ENCODE results near the gene MAB21L1.

The MAB21L1 gene

DNA sequence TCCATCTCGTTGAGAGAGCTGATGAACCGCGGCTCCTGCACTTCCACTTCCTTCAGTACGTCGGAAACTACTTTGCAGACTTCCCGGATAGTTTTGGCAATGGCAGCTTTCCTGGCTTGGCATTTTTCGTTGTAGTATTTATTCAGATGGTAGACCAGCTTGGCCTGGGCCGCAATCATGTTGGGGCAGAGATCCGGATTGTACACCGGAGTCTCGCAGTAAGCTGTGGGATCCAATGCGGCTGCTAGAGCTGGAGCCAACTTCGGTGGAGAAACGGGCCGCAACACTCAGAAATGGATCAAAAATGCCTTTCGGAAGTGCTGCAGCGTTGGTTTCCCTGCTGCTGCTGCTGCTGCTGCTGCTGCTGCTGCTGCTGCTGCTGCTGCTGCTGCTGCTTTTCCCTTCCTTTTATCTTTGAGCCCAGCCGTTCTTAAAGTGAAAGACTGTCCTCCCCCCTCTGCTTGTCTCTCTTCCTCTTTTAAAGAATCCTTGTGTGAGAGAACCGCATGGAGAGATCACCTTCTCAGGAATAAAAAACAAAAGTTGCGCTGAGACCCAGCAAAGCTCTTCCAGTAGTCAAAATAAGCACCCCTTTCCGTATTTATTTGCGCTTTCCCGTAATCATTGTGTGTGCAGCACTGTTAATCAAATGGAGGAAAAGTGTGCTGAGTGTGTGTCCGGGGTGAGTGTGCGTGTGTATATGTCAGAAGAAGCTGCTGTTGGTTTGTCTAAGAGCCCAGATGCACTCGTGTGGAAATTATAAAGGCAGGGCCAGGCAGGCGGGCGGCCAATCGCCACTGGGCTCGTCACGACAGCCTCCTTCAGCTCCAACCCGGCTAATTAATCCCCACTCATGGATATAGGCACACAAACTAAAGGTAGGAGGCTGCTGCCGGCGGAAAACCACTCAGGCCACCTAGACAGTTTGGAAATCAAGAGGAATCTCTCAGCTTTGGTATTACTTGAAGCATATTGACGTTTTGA is at the start of gene MAB21L1:
MAB21L1 (minus strand) TSS at position 730 of the 984 bp plus-strand sequence; CDS start at position 179, 551 bp downstream.
- DNase-seq (ENCODE audit: low read depth in 3 of 3, low spot score in 1 of 3), result no peak

DNA sequence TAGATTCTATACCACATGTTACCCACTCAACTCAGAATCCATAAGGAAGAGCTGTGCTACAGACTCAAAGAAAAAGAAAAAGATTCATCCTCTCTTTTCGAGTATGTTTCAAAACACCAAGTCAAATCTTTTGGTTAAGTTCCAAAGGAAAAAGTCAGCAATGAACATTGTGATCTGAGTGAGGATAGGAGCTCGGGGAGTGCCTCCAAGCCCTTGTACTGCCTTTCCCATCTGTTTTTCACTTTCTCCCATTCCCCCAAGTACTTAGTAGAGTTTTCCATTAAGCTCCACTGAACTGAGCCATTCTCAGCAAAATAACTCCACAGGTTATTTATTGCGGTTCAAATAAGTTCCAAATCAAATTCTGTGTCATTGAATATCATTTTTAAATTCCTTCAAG is 47.7 kb upstream of the MAB21L1 start:
- DNase-seq (ENCODE audit: low read depth in 3 of 3, low spot score in 1 of 3), result no peak

DNA sequence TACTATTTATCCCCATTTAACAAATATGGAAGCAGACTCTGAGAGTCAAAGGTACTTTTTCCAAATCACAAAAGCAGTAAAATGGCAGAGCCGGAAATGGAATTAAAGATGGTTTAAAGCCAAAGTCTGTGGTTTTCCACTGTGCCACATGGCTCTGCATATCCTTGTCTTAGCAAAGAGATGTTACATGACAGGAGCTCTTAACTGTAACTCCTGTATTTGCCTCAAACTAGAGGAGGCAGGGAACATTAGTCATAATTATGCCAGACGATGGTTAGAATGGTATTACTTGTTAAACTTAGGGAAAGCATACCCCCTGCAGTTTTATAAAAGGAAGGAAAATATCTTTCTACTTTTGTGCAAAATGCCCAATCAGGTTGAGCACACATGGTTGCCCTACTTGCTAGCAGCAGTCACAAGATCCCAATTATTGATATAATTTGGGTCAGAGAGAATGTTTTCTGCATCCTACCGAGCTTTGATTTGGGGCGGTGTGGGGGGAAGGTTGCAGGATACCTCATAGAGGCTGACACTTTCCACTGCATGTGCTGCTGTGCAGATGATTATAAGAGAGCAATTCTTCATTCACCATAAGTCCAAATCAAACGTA is 42.0 kb upstream of the MAB21L1 start:
- DNase-seq (ENCODE audit: low read depth in 3 of 3, low spot score in 1 of 3), result no peak

DNA sequence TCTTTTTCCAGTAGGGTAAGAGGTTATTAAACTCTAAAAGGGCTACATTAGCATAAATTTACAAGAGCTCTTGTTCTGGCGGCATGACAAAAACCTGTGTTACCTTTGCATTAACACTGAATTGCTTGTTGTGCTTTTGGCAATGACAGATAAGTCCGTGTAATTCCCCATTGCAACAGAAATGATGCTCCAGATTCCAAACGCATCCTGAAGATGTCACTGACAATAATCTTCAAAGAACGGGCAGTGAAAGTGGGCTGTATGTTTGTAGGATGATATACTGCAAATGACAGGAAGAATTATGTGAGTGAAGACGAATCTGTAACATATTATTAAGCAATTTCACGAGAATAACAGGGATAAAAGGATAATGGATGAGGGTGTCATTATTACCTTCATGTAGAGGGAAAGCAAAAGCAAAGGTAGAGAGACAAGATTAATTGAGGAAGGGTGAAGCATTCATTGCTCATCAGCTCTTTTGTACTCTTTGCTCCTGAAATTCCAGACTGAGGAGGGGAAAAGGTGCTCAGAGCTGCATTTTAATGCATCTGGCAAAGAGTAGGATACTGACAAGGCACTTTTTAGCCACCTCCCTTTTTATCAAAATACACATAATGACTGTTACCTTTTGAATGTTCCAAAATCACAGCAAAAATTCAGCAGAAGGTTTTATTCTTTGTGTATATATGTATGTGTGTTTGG is 38.5 kb upstream of the MAB21L1 start:
- DNase-seq (ENCODE audit: low read depth in 3 of 3, low spot score in 1 of 3), result no peak

DNA sequence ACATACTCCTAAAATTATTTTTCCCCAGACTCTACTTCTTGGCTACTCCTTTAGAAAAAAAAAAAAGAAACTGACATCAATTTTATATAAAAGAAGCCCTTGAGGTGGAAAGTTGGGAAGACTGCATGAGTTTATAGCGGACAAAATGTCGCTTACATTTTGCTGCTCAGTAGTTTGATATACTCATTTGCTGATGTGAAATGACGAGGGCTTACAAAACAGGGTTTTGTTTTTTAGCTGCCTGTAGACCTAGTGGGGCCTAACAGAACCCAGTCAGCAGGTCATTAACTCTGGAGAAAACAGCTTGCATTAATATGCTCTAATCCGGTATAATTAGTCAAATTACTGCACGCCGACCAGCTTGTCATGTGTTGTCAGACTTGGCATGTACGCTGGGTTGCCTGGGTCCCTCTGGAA is 37.6 kb upstream of the MAB21L1 start:
- DNase-seq (ENCODE audit: low read depth in 3 of 3, low spot score in 1 of 3), result no peak

DNA sequence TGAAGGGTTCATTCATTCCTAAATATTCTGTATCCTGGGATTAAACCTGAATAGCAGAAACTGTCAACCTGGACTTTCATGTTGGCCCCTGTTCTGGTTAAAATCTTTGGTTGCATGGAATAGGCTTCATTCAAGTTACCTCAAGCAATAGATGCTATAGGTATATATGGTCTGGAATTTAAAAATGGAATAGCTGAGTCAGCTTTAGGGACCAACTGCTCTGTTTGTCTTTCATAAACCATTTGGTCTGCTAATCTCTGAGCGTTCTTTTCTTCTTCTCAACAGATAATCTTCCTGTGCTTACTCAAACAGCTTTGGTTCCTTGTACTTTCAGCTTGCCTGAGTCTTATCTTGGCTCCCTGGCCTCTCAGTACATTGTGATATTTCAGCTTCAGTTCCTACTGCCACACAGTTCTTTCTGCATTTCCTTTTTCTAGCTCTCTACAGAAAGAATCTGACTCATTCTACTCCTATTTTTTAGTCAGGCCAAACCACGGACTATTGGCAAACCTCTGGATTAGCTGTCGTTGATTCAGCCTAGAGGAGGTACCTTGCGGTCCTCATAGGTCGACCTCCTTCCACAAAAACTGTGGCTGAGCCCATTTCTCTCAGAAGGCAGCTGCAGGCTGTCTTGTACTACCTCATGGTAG is 35.9 kb upstream of the MAB21L1 start:
- no peak for DNase-seq (ENCODE audit: low read depth in 3 of 3, low spot score in 1 of 3)

DNA sequence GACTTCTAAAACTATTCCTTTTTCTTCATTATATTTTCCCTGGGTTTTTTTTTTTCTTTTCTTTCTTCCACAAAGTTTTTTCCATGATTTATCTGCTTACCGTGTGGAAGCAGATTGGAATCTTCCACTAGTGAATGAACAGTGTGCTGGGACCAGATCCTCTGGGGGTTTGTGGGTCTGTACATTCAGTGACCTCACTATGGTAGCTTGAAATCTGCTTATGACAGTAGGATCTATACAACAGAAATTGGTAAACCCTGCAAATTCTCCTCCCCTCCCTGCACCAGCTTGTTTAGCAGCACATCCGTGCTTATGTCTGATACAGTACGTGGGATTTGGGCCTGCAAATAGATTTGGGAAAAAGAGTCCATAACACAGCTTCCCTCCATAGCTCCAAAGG is 26.0 kb upstream of the MAB21L1 start:
- DNase-seq (ENCODE audit: low read depth in 3 of 3, low spot score in 1 of 3), result no peak

DNA sequence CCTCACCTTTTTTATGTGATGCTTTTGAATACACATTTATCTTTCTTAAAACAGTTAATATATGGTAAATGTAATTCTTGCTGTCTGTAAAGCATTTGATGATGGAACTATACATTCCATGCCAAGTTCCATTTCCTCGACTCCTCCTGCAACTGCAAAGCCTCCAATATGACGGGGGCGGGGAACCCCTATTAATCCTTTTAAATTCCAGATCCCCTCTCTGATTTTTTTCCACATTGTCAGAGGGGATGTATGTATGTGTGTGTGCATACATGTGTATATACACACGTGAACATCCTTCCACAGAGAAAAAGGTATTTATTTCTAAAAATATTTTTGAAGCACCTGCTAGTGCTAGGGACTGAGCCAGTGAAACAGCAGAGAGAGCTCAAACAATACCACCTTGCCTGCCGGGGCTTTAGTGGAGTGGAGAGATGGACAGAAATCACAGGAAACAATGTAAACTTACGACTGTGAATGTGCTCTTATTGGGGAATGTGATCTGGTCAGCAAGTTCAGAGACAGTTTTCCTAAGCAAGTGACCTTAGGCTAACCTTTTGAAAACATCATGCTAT is 25.3 kb upstream of the MAB21L1 start:
- no peak for DNase-seq (ENCODE audit: low read depth in 3 of 3, low spot score in 1 of 3)

DNA sequence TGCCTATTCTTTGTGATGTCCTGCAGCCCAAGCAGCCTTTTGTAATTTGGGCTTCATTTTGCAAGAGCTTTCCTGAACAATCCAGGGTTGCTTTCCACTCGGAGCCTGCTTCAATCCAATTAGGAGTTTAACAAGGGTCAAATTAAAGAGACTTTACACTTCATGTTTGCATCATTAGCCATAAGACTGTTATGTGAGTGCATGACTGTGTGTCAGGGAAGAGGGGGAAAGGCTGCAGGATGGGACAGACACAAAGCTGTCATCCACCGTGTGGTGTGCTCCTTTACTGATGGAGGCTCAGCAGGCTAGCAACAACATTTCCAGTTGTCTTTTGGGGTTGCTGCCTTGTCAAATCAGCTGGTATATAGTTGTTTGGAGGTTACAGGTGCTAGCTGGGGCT is 23.7 kb upstream of the MAB21L1 start:
- no peak for DNase-seq (ENCODE audit: low read depth in 3 of 3, low spot score in 1 of 3)

DNA sequence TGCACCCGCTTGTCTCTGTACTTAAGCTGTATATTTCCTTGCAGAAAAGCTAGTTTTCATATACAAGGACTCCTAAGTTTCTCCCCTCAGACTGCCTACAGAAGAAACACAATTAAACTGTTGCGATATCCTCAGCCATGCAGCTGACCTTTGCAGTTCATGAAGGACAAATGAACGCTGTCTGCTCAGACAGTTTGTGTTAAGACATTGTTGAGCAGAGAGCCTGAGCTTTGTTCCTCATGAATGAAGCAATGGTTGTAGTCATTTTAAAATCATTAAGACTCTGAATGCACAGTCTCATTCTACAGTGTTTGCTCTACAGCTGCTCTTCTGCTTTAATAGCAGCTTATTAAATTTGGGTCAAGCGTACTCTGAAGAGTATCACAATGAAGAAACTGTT is 23.2 kb upstream of the MAB21L1 start:
- no peak for DNase-seq (ENCODE audit: low read depth in 3 of 3, low spot score in 1 of 3)

DNA sequence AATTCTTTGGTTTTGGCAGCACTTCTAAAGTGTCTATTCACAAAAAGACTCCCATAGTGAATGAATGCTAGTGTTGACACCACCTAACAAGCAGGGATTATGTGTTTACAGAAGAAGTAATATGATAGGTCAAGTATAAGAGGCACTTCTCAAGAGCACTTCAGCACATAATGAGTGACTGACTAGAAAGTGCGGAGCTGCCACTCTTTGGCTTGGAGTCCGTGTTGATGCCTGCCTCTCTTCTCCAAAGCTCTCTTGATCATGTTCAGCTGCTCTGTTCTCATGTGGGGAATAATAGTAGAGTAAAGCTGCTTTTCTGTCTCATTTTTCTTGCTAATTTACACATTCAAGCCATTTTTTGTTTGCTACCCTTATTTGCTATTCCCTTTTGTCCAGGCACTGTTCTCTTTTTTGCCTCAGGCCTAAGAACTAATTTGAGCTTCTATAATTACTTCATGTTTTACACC is 22.7 kb upstream of the MAB21L1 start:
- DNase-seq (ENCODE audit: low read depth in 3 of 3, low spot score in 1 of 3), result no peak

DNA sequence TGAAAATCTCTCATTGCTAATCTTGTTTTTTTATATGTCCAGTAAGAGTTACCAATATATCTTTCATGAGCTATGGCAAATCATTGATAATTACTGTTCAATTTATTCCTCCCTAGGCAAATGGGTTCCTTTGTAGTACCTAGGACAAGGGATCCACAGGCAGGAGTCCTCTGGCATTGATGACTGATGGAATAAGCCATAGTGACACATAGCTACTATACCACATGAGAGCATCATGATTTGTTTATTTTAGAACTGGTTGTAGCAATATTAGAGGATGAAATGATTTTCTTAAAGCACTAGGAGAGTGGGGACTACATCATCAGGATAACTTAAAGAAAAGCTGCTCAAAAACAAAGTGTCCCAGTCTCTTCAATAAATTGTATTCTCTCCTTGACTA is 21.7 kb upstream of the MAB21L1 start:
- no peak for DNase-seq (ENCODE audit: low read depth in 3 of 3, low spot score in 1 of 3)

DNA sequence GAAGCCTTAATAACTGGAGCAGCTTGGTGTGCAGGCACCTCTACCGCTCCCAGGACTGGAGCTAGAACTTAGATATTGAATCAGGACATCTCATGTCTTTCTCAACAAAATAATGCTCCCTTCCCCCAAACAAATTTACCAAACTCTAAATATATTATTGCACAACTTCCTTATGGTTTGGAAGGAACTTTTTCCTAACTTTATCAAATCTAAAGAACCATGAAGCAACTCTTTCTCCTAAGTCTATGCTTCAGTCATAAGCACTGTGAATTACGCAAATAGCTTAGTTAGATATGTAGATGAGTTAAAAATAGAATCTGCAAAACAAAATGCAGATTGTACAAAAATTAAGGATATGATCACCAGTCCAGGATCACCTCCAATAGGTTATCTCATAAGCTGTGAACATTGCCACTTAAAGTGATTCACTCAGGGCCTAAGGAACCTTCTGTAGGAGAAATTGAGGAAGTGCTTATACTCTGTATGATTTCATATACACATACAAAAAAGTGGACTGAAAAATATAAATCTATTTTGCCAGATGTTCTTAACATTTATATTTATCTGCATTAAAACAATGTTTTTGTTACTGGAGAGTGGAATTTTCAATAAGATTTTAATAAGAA is 20.4 kb upstream of the MAB21L1 start:
- no peak for DNase-seq (ENCODE audit: low read depth in 3 of 3, low spot score in 1 of 3)

DNA sequence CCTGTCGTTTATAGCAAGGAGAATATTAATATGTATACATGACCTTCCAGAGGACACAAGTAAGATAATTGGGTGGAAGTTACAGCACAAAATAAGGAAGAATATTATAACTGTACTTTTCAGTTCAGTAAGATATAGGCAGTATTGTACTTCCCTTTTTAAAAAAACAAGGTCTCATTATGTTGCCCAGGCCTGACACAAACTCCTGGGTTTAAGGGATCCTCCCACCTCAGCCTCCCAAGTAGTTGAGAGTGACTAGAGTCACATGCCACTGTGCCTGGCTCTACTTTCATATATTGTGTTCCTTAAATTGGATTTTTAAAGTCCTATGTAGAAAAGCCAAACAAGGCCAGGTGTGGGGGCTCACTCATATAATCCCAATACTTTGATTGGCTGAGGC is 19.5 kb upstream of the MAB21L1 start:
- DNase-seq (ENCODE audit: low read depth in 3 of 3, low spot score in 1 of 3), result no peak

DNA sequence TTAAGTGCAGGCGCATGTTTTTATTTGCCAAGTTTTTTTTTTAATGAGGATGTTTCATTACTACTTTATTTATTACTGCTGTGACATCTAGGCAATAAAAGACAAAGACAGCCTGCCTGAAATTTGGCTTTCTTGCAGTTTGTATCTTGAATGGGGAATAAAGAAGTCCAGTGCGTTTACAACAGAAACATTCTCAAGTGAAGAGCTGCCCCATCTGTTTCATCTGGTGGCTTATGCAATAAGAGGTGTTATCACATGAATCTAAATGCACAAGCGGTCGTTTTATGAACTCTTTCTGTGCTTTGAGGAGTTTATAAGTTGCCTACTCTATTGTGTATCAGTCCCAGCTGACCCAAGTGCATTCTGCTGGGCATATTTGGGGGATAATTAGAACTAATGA is 12.6 kb upstream of the MAB21L1 start:
- DNase-seq (ENCODE audit: low read depth in 3 of 3, low spot score in 1 of 3), result no peak

DNA sequence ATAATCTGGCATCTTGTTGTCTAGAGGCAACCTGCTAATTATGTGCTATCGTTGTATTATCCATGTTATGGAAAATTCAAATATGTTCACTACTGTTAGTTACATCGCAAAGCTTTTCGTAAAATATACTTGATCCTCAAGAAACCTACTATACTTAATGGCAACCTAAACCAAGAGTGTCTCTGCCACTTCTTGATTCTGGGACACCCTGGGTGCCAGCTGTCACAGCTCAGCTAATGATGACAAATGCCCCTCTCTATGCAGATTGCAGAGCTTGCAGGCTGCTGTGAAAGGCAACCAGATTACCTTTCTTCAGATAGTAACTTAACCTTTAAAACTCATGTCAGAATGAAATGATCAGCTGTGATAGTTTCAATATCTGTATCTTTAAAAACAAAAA is 8.9 kb upstream of the MAB21L1 start:
- no peak for DNase-seq (ENCODE audit: low read depth in 3 of 3, low spot score in 1 of 3)

DNA sequence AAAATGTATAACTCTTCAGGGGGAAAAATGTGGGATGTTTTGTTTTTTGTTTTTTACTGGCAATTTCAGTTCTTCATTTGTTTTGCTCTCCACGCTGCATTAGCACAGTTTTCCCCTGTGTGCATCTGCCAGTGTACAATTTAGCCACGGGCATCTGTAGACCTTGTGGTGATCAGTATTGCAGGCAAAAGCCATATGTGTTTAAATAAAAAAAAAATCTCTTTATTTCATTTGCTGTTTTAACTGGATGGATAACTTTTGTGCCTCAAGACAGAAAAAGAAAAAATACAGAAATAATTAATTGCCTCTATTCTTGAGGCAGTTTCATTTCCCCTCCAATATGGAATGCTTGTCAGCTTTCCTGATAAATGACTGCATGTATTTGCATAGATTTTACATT is 7.9 kb upstream of the MAB21L1 start:
- no peak for DNase-seq (ENCODE audit: low read depth in 3 of 3, low spot score in 1 of 3)

DNA sequence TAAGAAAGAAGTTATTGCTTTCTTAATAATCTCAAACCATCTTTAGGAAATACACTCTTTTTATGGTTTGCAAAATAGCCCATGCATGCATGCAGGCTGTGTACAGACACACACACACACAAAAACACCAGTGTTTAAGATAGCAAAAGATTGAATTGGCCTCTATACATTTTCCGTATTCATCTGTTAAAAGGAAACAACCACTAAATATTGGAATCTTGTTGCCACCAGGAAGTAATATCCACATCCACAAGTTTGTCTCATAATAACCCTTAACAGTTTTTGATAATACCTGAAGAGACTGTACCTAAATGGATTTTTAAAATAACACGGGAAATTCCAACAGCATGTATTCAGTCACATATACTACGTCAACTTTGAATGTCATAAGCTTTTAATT is 7.3 kb upstream of the MAB21L1 start:
- no peak for DNase-seq (ENCODE audit: low read depth in 3 of 3, low spot score in 1 of 3)

DNA sequence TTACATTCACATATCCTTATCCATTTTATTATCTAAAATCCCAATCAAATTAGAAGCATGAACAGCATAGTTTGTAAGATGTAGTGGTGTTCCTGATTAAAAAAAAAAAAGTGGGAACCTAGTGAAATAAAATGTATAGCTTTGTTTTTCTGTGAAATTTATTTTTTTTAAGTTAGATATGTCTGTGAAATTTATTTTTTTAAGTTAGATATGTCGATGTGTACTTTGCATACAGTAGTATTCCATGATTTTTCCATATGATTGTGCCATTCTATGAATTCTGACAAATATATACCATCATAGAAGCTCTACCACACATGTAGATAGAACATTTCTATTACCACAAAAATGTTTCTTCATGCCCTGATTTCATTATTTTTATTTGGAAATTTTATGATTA is 6.0 kb upstream of the MAB21L1 start:
- no peak for DNase-seq (ENCODE audit: low read depth in 3 of 3, low spot score in 1 of 3)

DNA sequence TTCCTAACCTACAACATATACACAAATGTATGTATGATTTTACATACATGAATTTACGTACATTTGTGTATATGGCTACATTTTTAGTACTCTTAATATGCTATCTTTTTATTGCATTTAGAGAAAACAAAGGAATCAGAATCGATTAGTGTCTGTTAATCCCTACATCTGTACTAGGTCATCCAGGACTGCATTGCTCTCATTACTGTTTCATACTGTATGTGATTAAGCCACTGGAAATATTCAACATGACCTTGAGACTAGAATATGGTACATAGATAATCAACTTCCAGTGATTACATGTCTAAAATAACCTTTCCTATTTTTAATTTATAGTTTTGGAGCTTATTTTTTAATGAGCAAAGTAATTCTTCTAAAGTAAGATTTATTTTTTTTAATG is 5.3 kb upstream of the MAB21L1 start:
- no peak for DNase-seq (ENCODE audit: low read depth in 3 of 3, low spot score in 1 of 3)

DNA sequence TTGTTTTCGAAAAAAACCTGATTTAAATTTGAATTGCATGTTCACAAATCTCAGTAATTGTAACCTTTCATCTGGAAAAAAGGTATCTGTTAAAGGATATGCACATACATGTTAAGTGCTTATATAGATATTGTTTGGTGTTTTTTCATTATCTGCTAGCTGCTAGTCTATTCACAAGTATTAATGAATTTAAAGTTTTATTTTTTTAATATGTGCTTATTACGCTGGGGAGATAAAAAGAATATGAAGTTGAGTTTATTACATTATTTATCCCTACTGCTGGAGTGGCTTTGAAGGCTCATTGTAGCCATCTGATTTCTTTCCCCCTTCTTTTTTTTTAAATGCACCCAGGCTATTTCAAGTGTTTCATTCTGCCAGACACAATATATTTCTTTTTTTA is 3.9 kb upstream of the MAB21L1 start:
- DNase-seq (ENCODE audit: low read depth in 3 of 3, low spot score in 1 of 3), result no peak
